HG03139 (cell line): ENCODE data around the gene MRPL18.
"Not testable (repeated sequence)": the region's sequence is repeated elsewhere in the genome, so short reads cannot be mapped to it uniquely, and the experiment has no call there.

Experiments used
- ATAC-seq: cut with Tn5 transposase; IDR thresholded peaks from one replicate; pipeline ENCODE4 v1.9.1; 2021; ENCODE audit not compliant: unreplicated experiment

MRPL18 gene

GRCh38 chr6:159772196-159772595 lies 18.1 kb upstream of the MRPL18 start:
- ATAC-seq, result no peak

DNA sequence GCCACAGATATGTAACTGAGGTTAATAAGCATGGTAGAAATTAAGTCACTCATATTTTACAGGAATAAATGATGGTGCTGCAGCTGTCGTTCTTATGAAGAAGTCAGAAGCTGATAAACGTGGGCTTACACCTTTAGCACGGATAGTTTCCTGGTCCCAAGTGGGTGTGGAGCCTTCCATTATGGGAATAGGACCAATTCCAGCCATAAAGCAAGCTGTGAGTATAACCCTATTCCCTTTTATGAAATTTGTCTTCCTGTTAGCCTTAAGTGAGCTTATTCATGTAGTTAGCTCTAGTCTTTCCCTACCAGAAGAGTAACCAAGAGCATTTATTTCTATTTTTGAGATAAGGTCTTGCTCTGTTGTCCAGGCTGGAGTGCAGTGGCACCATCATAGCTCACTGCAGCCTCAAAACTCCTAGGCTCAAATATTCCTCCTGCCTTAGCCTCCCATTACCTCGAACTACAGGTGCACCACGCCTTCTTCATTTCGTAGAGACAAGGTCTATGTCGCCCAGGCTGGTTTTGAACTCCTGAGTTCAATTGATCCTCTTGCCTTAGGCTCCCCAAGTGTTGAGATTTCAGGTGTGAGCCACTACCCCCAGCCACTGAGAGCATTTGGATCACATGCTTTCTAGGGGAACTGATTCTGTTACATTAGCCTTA lies 12.9 kb upstream of the MRPL18 start:
- no peak for ATAC-seq

DNA sequence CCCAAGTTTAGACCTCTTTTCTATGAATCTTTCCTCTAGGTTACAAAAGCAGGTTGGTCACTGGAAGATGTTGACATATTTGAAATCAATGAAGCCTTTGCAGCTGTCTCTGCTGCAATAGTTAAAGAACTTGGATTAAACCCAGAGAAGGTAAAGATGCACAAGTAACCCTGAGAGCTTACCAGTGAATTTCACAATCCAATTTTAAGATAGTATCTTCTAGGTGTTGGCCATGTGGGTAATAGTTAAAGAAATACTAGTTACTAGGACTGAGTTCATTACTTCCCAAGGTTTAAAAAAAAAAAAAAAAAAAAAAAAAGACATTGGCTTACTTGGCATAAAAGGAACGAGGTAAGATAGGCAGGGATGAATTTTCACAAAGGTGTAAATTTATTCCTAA lies 12.1 kb upstream of the MRPL18 start:
- ATAC-seq, result no peak

- no peak for ATAC-seq
Measured at GRCh38 chr6:159778542-159779103, 11.6 kb upstream of the MRPL18 start.

DNA sequence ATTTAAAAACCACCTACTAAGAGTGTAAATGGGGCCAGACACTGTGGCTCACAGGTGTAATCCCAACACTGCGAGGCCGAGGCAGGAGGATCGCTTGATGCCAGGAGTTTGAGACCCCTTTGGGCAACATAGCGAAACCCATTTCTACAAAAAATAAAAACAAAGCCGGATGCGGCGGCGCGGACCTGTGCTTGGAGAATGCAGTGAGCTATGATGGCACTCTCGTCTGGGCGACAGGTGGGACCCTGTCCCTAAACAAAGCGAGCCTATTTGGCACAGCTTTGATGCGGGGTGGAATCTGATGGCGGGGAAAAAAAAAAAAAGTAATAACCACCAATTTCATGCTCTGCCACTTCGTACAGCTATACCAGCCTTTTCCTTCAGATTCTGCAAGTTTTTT lies 2.0 kb upstream of the MRPL18 start:
- no peak for ATAC-seq

- ATAC-seq, result no peak
Measured at GRCh38 chr6:159788753-159789376, 1.4 kb upstream of the MRPL18 start.

DNA sequence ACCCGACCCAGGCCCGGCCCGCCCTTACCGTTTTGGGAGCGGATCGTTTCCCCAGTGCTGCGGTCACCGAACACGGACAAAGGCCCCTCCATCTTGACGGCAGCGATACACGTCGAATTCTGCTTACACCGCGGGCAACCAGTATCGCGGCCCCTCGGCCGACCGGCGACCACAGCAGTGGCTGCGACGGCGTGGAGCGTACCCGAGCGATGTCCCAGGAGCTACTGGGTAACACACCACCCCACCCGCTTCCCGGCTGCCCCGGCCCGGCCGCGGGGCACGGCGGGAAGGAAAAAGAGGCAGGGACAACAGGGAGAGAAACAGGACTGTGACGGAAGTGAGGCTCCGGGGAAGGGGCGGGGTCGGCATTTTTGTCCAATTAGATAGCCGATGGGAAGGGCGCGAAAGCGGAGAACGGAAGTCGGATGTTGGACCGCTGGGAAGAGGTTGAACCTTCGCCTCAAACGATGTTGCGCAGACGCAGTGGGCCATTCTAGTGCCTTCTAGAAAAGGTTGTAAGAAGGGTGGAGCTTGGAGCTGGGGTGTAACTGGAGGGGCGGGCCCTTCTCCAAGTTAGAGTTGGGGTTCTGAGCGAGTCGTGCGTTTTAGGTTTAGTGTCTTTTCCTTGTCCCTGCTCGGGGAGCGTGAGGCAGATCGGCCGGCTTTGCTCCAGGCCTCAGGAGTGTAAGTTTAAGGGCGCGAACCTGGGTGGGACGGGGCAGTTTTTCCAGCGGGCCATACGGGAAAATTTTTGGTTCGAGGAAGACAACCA lies 704 bp upstream of the MRPL18 start, which contains the start of gene TCP1:
Gene TCP1, minus strand, starts transcription at position 226 of the 772 bp plus-strand sequence. Its CDS starts 134 bp downstream, at position 92.
- peak; percentile 64 for ATAC-seq

- ATAC-seq, result no peak
Measured at GRCh38 chr6:159790956-159791598, 810 bp downstream of the MRPL18 start.

DNA sequence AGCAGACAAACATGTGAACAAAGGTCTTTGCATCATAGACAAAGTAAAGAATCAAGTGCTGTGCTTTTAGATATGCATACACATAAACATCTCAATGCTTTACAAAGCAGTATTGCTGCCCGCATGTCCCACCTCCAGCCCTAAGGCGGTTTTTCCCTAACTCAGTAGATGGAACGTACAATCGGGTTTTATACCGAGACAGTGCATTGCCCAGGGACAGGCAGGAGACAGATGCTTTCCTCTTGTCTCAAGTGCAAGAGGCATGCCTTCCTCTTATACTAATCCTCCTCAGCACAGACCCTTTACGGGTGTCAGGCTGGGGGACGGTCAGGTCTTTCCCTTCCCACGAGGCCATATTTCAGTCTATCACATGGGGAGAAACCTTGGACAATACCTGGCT lies 4.7 kb downstream of the MRPL18 start:
- not testable (repeated sequence) for ATAC-seq

- ATAC-seq, result no peak
Measured at GRCh38 chr6:159797554-159797953, 7.3 kb downstream of the MRPL18 start.

GRCh38 chr6:159800141-159800865 lies 10.0 kb downstream of the MRPL18 start, which contains the start of gene PNLDC1:
Gene PNLDC1 (plus strand): TSS chr6:159800276. CDS start chr6:159800308, 32 bp downstream.
- no peak for ATAC-seq

DNA sequence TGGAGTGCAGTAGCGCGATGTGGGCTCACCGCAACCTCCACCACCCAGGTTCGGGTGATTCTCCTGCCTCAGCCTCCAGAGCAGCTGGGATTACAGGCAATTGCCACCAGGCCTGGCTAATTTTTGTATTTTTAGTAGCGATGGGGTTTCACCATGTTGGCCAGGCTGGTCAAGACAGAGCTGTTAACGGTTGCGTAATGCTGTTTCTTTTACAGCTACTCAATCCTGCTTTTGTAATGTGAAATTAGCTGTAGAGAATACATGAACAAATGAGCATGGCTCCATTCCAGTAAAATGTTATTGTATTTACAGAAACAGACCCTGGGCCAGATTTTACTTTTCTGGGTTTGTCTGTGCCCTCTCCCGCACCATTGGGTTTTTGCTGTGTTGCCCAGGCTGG lies 11.7 kb downstream of the MRPL18 start:
- no peak for ATAC-seq

- no peak for ATAC-seq
Measured at GRCh38 chr6:159804504-159804903, 14.2 kb downstream of the MRPL18 start.

GRCh38 chr6:159805440-159806020 lies 15.3 kb downstream of the MRPL18 start:
- ATAC-seq, result no peak

DNA sequence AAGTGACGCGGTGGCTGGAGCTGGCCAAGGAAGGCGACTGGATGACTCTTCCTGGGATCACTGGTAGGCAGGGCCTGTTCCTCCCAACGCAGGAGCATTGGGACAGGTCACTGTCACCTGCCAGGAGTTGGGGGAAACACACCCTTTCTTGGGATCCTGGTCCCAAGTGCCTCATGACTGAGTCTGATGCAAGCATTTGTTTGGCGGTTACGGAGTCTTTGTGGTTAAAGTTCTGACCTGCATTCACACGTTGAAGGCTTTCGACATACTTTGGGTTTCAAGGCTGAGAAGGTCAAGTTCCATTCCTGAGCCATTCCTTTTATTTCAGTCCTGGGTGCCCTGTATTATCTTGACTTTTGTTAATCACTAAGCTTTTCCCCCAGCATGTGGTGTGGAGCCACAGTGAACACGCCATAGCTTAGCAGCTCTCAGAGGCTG lies 15.8 kb downstream of the MRPL18 start:
- ATAC-seq, result no peak

- no peak for ATAC-seq
Measured at GRCh38 chr6:159807150-159807858, 17.0 kb downstream of the MRPL18 start.

DNA sequence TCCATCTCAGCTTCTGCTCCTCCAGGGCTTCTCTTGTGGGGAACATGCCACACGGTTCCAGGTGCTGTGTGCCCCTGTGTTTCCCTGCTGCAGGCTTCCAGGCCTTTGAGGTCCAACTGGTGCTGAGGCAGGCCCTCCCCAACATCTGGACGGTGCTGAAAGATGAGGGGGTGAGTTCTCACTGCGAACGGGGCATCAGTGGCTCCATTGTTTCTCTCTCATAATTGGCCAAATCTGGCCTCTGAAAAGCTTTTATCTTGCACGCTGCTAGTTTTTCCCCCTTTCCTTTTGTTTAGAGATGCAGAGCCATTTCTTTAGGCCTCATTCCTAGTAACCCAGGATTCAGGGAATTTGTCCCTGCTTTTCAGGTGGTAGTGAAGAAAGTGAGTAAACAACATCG lies 18.4 kb downstream of the MRPL18 start:
- no peak for ATAC-seq

DNA sequence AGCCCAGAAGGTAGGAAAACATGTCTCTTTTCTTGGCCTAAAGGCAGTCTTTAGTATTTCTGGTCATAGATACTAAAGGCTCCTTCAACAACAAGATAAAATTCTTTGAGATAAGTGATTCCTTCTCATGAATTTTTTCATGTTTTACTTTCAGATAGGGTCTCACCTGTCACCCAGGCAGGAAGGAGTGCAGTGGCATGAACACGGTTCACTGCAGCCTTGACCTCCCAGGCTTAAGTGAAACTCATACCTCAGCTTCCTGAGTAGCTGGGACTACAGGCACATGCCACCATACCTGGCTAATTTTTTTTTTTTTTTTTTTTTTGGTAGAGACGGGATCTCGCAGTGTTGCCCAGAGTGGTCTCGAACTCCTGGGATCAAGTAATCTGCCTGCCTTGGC lies 18.9 kb downstream of the MRPL18 start:
- no peak for ATAC-seq

GRCh38 chr6:159813781-159814180 lies 23.5 kb downstream of the MRPL18 start:
- no peak for ATAC-seq
